GM12801 (cell line): ENCODE data around the gene MAP3K12.

ENCODE experiments used
- CTCF ChIP-seq: IDR thresholded peaks from one replicate; pipeline ENCODE4 v1.5.1; 2011; ENCODE audit warnings: control low read depth; ENCODE audit not compliant: insufficient read length; ENCODE audit errors: extremely low read depth

MAP3K12 gene

GRCh38 chr12:53479331-53479730 lies 19.9 kb downstream of the MAP3K12 start:
- TF ChIP-seq CTCF: no peak

DNA sequence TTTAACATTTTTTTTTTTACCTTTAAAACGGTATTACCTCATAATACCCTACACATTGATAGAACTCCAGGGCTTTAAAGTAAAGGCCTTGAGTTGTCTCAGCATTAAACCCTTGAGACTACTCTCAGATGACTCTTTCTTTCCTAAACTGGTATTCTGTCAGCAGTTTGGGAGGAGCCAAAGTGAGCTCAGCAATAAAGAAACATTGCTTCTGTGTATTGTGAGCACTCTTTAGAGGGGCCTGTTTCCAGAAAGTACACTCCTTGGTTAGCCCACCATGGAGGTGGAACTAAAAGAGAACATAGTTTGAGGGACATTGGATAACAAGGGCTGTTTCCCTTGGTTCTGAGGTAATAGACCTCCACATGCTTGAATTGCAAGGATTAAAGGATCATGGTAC lies 20.4 kb downstream of the MAP3K12 start:
- no peak for TF ChIP-seq CTCF

- no peak for TF ChIP-seq CTCF
Observed at GRCh38 chr12:53476769-53477209, 22.5 kb downstream of the MAP3K12 start.

DNA sequence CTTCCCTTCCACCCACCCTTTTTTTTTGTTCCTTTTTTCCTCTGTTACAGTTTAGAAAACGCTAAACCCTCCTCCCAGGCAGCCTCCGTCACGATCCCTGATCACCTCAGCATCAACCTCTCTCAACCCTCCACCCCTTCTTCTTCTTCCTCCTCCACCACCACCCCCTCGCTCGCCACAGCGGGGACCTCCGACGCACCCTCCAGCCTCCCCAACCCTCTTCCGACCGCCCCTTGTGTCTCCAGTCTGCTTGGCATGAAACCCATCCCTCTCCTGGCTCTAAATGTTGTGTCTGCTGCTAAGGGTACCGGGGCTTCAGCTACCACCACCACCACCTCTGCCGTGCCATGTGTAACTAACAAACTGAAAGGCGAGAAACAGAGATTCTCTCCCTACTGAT lies 24.4 kb downstream of the MAP3K12 start:
- TF ChIP-seq CTCF: no peak

DNA sequence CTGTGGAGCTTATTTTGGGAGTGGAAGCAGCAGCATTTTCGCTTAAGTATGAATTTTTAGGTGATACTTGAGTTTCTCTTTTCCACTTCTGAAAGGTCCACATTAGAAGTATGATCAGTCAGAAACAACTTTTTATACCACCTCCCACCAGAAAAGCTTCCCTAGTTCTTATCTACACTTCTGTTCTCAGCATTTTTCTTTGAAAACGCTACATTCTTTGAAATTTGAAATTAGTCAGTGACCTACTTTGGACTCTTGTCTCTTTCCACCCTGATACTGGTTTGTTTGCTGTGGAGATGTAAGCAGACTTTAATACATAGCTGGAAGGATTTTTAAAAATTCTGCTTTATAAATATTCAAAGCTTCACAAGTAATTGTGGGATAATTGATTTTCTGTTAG lies 25.2 kb downstream of the MAP3K12 start:
- no peak for TF ChIP-seq CTCF

DNA sequence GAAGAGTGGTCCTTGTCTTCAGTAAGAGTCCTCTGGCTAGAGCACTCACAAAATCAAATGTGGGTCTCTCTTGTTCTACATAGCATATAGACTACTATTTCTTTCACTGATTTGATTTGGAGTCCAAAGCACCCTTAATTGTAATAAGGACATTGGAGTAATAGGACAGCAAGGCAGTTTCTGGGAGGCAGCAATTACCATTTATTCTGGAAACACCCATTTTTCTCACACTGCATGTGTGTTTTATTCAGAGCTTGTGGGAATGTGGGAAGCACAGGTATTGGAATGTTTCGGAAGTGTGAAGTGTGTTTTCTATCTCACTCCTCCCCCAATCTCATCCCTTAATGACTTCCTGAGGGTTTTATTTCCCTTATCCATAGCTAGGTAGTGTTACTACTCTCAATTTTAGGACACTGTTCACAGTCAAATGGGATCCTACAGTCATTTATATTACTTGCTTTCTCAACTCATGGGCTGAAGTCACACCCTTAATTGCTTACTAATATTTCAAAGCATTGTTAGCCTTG lies 27.1 kb downstream of the MAP3K12 start:
- no peak for TF ChIP-seq CTCF

DNA sequence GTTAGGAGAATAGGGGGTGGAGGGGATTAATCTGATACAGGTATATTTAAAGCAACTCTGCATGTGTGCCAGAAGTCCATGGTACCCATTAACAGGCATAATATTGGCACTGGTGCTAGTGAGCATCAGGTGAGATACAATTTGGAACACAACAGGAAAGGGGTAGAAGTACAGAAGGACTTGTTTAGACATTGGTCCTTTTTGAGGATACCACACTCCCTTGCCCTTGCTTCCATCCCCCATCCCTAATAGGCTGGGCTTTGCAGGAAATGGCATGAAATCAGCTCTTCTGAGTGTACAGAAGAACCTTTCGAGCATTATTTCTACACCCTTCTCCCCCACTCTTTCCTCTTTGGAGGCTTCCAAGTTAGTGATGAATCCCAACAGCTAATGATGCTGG lies 31.0 kb downstream of the MAP3K12 start:
- TF ChIP-seq CTCF: no peak

GRCh38 chr12:53467880-53468279 lies 31.4 kb downstream of the MAP3K12 start:
- TF ChIP-seq CTCF: no peak
